ENCODE results near the gene LPAR5. TPM values are rescaled to one million over a fixed set of nuclear protein-coding genes. Genes with fewer than 3 reads are reported as not detected.
A peak's percentile ranks its signal among the peaks of the same experiment; 100 is the strongest.
"Not testable (repeated sequence)": the region's sequence is repeated elsewhere in the genome, so short reads cannot be mapped to it uniquely, and the experiment has no call there.

The LPAR5 gene
- polyA plus RNA-seq, 3 donors = 0.11 to 1.0 (median 0.35) TPM

DNA sequence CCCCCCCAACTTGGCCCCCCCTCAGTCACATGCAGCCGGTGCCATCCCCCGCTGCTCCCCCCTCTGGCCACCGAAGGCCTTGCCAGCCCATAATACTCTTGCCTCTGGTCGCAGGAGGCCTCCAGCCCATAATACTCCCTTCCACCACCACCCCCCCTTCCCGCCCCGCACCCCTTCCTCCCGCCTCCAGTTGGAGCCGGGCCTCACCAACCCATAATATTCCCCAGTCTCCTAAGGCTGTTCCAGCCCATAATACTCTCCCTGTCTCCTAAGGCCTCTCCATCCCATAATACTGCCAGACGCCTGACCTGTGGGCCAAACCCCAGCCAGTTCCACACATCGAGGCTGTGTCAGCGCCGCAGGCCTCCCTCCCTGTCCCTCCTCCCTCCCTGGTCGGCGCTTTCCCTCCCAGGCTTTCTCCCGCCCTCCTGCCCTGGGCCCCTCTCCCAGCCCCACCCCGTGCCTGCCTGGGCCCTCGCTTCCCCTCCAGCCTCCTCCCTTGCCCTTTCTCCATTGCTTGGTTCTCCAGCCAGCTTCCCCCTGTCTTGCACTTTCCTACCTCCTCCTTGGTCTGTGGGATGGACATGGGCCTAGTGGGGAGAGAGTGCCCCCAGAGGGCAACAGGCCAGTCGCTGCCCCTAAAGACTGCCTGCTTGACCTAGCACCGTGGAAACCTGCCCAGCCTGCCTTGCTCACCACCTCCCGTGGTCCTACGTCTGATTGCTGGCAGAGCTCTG lies 21.8 kb downstream of the LPAR5 start:
- WGBS, 3 donors = 4 to 8% (median 4%) methylated on average over 20 to 21 of the region's 21 CpGs
- H3K27ac ChIP-seq (ENCODE audit: low read depth, low read length) = peak overlapping the region; percentile 11

DNA sequence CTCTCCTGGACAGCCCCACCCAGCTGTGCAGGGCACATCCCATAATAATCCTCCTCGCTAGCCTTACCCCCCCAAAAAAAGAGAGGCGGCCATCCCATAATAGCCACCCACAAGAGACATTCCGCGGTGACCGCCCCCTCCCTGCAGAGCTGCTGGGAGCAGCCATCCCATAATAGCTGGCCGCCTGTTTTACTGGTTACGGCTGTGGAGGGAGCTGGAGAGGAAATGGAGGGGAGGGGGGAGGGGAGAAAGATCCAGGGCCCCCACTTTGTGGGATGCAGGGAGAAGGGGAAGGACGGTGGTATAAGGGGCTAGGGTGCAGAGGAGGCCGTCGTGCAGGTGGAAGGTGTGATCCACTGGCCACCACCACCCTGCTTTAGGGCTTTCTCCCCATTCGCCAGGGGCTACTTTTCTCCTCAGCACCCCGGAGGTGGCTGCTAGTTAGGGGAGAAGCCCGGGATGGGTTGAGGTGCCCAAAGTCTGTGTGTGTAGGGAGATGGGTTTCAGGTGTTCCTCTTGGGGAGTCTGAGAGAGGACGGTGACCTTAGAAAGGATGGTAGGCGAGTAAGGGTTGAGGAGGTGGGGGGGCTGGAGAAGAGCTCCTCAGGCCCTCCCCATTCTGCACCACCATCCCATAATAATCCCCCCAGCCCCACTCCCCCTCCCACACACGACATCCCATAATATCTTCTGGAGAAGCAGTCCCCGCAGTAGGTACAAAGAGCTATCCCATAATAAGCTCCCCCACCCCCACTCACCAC lies 22.6 kb downstream of the LPAR5 start:
- no peak overlapping the region for H3K27ac ChIP-seq (ENCODE audit: low read depth, low read length)
- 2 to 6% (median 2%) methylated on average over 15 to 17 of the region's 17 CpGs for WGBS, 3 donors

DNA sequence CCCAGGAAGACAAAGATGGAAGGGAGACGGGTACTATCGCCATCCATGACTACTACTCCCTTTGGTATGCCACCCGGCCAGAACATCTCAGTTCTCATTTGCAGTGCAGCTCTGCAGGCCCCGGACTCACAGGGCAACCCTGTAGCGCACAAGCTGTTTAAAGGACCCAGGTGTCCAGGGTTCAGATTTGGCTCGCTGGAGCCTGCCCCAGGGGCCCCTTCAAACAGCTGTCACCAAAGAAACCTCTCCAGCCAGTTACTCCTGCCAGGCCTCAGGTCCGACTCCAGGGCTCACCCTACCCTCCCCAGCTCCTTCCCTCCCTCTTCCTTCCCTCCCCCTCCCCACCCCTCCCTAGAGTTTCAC lies 23.1 kb downstream of the LPAR5 start:
- no peak overlapping the region for H3K27ac ChIP-seq (ENCODE audit: low read depth, low read length)
- WGBS, 3 donors = 37 to 42% (median 38%) methylated on average over 7 of the region's 7 CpGs

DNA sequence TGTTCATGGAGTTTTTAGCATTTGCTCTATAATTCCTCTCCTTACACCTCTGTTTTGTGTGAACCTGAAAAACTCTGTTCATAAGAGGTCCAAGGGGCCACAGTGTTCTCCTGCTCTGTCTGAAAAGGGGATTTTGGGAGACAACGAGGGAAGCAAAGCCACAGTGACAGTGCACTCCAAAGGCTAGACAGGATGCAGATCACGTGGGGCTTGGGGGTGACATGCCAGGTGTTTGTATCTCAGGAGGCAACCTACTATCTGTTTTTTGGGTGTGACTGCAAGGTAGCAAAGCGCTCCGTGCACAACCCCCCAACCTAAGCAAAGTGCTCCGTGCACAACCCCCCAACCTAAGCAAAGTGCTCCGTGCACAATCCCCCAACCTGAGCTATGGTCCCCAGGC lies 23.5 kb downstream of the LPAR5 start:
- H3K27ac ChIP-seq (ENCODE audit: low read depth, low read length) = no peak overlapping the region
- 65 to 77% (median 68%) methylated on average over 6 of the region's 6 CpGs for WGBS, 3 donors

DNA sequence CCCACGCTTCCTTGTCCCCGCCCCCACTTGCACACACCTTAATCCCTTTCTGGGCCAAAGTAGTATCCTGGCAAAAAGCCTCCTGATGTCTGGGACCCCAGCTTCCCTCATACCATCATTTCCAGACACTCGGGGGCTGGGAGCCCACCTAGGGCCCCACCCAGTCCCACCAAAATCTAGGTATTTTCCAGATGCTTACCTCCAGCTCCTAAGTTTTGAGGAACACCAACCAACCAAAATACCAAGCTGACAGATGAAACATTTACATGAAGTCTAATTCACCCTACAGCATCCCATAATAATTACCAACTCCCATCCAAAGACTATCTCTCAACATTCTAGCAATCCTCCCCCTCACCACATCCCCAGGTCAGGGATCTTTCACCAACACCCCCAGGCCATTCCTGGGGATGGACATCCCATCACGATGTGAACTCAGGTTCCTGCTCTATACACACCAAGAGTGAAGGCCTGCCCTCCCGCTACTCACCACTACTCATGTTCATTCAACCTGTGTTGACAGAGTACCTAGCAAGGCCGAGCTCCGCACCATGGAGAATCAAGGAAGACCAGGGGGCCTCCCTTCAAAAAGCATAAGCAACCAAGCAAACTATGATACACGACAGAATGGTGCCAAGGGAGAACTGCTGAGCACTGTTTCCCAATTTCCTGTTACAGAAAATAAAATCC lies 27.0 kb downstream of the LPAR5 start:
- 27 to 57% (median 53%) methylated on average over 8 of the region's 8 CpGs for whole genome bisulfite sequencing, 3 donors
- H3K27ac ChIP-seq (ENCODE audit: low read depth, low read length) = no peak overlapping the region

DNA sequence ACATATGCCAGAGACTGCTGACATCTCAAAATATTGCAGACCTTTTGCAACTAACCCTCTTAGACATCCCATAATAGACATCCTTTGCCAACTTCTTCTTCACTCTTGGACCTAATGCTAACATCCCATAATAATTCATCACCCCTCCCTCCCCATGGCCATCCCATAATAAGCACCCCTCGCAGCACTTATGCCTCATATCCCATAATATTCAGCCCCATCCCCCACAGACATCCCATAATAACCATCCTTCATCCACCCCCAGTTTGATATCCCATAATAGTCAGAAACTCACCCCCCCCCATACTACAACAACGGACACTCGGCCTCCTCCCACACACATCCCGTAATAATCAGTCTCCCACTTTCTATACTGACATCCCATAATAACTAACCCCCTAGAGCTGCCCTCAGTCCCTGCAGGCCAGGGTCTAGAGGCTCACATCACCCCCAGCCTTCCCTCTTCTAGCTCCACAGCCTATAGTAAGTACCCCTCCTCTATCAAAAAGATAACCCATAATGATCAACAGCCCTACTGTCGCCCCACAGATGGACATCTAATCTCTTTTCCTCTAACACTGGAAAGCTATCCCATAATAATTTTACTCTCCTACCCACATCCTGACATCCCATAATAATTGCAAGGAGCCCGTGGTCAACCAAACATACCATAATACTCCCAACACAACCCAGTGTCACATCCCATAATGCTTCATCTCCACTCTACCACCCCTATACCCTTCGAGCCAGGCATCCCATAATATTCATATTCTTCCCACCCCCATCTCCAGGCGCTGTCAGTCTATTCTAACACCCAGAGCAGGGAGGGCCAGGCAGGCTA lies 27.8 kb downstream of the LPAR5 start:
- no peak overlapping the region for H3K27ac ChIP-seq (ENCODE audit: low read depth, low read length)
- WGBS, 3 donors = 2 to 4% (median 4%) methylated on average over 8 of the region's 8 CpGs

DNA sequence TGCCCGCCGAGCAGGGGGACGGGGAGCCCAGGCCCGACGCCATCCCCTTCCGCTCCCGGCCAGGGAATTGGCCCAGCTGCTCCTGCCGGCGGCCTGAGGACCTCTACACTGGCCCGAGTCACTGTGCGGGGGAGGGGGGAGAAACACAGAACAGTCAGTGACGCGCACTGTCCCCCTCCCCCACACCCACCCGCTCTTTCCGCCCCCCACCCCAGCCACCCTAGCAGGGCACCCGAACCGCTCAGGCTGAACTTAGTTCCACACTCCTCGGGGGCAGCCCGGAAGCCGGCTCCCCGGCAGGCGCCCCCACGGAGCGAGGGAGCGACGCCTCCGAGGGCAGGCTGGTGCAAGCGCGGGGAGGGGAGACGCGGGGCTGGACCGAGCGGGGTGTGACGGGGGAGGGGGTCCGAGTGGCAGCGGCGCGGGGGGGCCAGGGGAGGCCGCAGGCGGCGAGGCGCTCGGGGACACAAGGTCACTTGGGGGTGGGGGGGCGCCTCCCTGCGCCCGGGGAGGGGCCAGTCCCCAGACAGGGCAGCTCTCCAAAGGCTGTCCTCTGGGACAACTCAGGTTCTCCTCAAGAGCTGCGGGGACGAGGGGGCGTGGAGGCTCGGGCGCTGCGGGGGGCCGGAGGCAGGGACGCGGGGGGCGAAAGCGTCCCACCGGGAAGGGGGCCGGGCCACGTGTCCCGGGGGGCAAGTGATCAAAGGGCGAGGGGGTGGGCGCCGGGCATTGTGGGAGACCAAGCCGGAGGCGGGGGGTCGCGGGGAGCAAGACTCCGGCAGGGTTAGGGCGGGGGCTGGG lies 29.2 kb downstream of the LPAR5 start:
- 1% methylated on average over 50 to 67 of the region's 70 CpGs for WGBS, 3 donors

DNA sequence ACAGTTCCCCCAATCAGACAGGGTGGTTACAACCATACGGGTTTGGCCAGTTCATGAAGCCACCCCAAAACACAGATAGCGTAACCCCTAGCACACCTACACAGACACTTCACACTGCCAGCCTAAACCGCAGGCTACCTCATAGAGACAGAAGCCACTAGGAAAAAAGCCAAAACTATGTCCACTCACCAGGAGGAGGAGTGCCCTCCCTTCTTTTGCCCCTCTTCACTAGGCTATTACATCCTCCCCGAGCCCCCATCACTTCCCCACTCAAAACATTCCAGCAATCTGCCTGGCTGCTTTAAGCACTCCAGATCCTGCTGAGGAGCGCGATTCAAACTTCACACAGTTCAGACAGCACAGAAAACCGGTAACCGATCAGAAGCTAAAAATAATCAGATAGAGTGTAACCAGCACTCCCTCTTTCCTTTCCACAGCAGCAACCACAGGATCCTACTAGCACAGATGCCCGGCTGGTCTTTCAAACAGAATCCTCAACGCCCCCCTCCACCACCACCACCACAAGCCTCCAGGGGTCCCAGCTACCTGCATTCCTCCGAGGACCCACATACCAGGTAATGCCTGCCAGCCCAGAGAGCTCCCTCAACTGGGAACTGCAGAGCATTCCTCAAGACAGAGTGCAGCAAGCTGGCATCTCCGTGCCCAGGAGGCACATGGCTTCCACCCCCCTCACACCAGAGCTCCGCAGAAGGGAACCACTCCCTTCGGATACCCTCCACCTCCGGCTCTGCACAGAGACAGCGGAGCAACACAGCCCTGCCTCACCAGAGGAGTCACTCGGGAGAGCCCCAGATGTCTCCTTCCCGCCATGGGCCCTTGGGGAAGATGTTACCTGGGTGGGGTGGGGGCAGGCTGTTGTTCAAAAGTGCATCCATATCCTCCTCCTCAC lies 30.1 kb downstream of the LPAR5 start:
- no peak overlapping the region for H3K27ac ChIP-seq (ENCODE audit: low read depth, low read length)
- 4 to 6% (median 6%) methylated on average over 18 of the region's 18 CpGs for WGBS, 3 donors

More for the DNA sequence above, 29.2 kb downstream of the LPAR5 start:
- H3K27ac ChIP-seq (ENCODE audit: low read depth, low read length) = peak overlapping the region; percentile 28

DNA sequence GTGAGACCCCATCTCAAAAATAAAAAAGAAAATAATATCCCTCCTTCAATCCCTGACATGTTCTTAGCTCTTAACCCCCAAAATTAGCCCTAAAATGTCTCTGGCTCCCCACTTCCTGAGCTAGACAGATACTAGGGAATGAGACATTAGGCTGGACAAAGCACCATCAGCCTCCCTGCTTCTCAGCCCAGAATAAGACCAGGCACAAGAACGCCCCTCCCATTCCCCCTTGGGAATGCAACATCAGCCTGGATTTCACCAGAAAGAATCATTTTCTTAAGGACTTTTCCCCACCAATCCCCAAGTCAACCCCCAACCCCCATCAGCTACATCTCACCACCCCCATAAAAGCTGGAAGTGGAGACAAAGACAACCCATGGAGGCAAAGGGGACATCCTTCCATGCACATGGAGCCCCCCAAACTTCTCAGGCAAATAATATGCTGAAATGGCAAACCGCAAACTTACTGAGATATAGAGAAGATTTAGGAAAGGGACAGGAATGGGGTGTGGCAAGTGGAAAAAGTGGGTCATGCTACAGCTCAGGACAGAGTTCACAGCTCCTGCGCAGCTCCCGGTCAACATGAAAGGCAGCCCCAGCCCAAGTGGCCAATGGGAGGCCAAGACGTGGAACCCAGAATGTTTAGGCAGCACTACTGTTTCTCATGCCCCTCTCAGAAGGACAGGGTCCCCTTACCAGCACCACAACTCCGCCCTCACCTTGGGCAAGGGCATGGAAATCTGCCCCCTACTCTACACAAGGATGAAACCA lies 31.3 kb downstream of the LPAR5 start:
- 45 to 66% (median 59%) methylated on average over 6 of the region's 6 CpGs for WGBS, 3 donors

DNA sequence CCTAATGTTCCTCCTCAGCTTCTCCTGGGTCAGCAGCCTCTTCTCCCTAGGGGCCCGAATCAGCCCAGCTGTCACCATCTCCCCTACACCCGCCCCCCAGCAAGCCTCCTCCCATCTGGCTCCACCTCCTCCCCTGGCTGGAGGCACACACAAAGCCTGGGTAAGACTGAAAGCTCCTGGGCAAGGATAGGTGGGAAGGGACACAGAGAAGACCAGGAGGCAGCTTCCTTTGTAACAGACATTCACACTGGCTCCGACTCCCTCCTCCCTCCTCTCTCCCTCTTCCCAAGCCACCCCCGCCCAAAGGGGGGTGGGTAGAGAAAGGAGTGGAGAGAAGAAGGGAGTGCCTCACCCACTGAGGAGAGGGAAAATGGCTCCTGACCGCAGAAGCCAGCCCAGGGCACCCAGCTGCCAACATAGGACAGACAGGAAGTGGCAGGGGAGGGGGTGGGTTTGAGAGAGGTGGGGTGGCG lies 32.6 kb downstream of the LPAR5 start:
- no peak overlapping the region for H3K27ac ChIP-seq (ENCODE audit: low read depth, low read length)
- 18 to 21% (median 19%) methylated on average over 5 to 6 of the region's 6 CpGs for WGBS, 3 donors

More for the DNA sequence above, 31.3 kb downstream of the LPAR5 start:
- H3K27ac ChIP-seq (ENCODE audit: low read depth, low read length) = no peak overlapping the region

DNA sequence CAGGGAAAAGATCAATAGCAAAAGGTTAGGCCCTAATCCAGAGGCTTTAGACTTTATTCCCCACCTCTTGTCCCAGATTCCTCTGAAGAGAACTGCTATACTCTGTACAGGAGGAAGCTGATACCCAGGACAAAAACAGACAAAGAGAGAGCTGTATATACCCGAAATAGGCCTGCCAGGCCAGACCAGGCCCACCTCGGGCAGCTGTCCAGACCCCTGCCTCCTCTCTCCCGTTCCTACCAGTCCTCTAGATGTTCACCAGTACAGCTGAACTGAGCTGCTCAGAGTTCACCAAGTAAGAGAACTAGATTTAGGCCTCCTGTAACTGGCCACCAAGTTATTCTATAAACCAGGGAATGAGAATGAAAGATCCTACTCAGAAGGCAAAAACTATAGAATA lies 33.2 kb downstream of the LPAR5 start:
- H3K27ac ChIP-seq (ENCODE audit: low read depth, low read length) = no peak overlapping the region

DNA sequence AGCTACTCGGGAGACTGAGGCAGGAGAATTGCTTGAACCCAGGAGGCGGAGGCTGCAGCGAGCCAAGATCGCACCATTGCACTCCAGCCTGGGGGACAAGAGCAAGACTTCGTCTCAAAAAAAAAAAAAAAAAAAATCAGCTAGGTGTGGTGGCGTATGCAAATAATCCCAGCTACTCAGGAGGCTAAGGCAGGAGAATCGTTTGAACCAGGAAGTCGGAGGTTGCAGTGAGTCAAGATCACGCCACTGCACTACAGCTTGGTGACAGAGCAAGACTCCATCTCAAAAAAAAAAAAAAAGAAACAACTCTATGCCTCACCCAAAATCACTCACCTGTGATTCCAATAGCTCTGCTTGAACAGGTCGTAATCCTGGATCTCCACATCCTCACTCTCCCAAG lies 40.1 kb downstream of the LPAR5 start:
- 87 to 91% (median 90%) methylated on average over 9 to 10 of the region's 10 CpGs for WGBS, 3 donors
- not testable (repeated sequence) for H3K27ac ChIP-seq (ENCODE audit: low read depth, low read length)

More for the DNA sequence above, 33.2 kb downstream of the LPAR5 start:
- WGBS, 3 donors = 69 to 74% (median 69%) methylated on average over 3 of the region's 3 CpGs

DNA sequence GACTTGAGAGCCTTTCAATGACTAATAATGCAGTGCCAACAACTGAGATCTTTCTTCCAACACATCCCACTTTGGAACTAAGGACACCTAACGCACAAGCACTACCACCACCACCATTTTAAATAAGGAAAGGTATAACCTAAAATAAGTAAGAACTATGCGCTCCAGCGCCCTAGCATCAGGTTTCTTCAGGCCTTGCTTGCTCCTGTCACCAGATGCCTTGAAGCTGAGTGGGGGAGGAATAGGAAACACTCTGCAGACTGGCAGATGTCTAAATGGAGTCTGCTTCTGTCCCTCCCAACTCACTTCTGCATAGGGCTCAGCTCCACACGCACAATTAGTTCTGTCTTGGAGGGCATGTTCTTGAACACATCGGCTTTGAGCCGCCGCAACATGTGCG lies 43.7 kb downstream of the LPAR5 start:
- no peak overlapping the region for H3K27ac ChIP-seq (ENCODE audit: low read depth, low read length)
- 93 to 95% (median 94%) methylated on average over 8 of the region's 8 CpGs for WGBS, 3 donors

DNA sequence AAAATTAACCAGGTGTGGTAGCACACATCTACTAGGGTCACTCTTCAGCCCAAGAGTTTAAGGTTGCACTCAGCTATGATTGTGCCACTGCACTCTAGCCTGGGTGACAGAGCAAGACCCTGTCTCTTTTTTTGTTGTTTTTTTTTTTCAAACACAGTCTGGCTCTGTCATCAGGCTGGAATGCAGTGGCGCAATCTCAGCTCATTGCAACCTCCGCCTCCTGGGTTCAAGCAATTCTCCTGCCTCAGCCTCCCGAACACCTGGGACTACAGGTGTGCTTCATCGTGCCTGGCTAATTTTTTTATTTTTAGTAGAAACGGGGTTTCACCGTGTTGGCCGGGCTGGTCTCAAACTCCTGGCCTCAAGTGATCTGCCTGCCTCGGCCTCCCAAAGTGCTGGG lies 49.2 kb downstream of the LPAR5 start:
- H3K27ac ChIP-seq (ENCODE audit: low read depth, low read length) = not testable (repeated sequence)
- 95 to 97% (median 96%) methylated on average over 8 of the region's 8 CpGs for WGBS, 3 donors

DNA sequence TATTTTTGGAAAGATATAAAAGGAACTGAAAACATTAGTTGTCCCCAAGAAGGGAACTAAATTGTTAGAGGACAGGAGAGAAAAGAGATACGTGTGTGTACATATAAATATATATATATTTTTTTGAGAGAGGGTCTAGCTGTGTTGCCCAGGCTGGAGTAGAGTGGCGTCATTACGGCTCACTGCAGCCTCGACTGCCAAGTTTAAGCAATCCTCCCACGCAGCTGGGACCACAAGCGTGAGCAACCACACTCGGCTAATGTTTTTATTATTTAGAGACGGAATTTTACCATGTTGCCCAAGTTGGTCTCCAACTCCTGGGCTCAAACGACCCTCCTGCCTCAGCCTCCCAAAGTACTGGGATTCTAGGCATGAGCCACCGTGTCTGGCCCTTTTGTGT lies 51.5 kb downstream of the LPAR5 start:
- no peak overlapping the region for H3K27ac ChIP-seq (ENCODE audit: low read depth, low read length)
- WGBS, 3 donors = 81 to 90% (median 82%) methylated on average over 10 of the region's 10 CpGs

DNA sequence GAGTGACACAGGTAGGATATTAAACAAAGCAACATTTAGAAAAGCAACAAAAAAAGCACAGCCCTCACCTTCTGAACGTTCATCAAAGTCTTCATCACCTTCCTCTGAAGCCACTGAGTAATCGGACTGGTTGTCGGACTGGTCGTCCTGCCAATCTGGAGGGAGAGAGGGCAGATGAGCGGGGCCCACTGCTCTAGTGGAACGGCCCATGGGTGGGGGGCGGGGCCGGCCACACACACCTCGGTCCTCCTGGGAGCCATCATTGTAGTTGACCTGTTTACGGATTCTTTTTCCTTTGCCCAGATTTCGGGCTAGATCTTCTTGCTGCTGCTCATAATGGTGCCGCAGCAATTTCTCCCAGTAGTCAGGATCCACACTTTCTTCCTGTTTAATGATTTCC lies 52.8 kb downstream of the LPAR5 start:
- H3K27ac ChIP-seq (ENCODE audit: low read depth, low read length) = no peak overlapping the region
- WGBS, 3 donors = 91 to 94% (median 91%) methylated on average over 12 of the region's 12 CpGs
